RWPE2 (cell line): ENCODE measurements around the gene LIMCH1.

Experiments used
- ATAC-seq: fragments of 200-7000 bp; cut with Tn5 transposase; 3 replicates; pipeline ENCODE4 v1.9.1; 2021; ENCODE audit warnings: low read depth
- DNase-seq: peaks from one replicate; pipeline ENCODE4 v3.0.0-alpha.2; 2020; ENCODE audit warnings: low spot score
- H3K27ac ChIP-seq: fragments of 450-650 bp; 2 replicates; pipeline ENCODE4 v1.5.1; 2017; ENCODE audit warnings: mild to moderate bottlenecking; ENCODE audit not compliant: poor library complexity, severe bottlenecking
- H3K27me3 ChIP-seq: fragments of 250-450 bp; sonication (Bioruptor Pico); 2 replicates; pipeline ENCODE4 v1.5.1; 2021; ENCODE audit warnings: mild to moderate bottlenecking, moderate library complexity; ENCODE audit not compliant: insufficient read depth, poor library complexity, severe bottlenecking
- H3K36me3 ChIP-seq: fragments of 250-450 bp; sonication (Bioruptor Pico); 2 replicates; pipeline ENCODE4 v1.5.1; 2020; ENCODE audit warnings: low read depth, mild to moderate bottlenecking, moderate library complexity
- H3K4me1 ChIP-seq: fragments of 250-450 bp; sonication (Bioruptor Pico); 2 replicates; pipeline ENCODE4 v1.5.1; 2021; ENCODE audit warnings: mild to moderate bottlenecking, moderate library complexity; ENCODE audit not compliant: insufficient read depth, poor library complexity, severe bottlenecking
- H3K4me3 ChIP-seq: fragments of 250-450 bp; sonication (Bioruptor Pico); 2 replicates; pipeline ENCODE4 v1.5.1; 2021; ENCODE audit warnings: mild to moderate bottlenecking, moderate library complexity; ENCODE audit not compliant: severe bottlenecking
- H3K9me3 ChIP-seq: fragments of 250-450 bp; sonication (Bioruptor Pico); 2 replicates; pipeline ENCODE4 v1.5.1; 2021; ENCODE audit warnings: mild to moderate bottlenecking, moderate library complexity; ENCODE audit not compliant: severe bottlenecking
- TF ChIP-seq, protein P1 (sequence below): fragments of 450-650 bp; IDR thresholded peaks from one replicate; pipeline ENCODE4 v1.5.1; 2017; ENCODE audit warnings: mild to moderate bottlenecking, moderate library complexity; ENCODE audit not compliant: poor library complexity, severe bottlenecking

Gene LIMCH1

GRCh38 chr4:41657561-41657960 is 119.6 kb downstream of the LIMCH1 start:
- no peaks in the 10 kb centered on the region for H3K27me3 ChIP-seq
- H3K4me1 ChIP-seq: no peaks in the 10 kb centered on the region
- peaks cover 41% of the 10 kb centered on the region for H3K36me3 ChIP-seq
- ATAC-seq: no peak
- no peak for DNase-seq
- H3K4me3 ChIP-seq: no peak overlapping the region
- no peaks in the 10 kb centered on the region for H3K9me3 ChIP-seq
- H3K27ac ChIP-seq: no peak overlapping the region
- TF ChIP-seq, protein P1, sequence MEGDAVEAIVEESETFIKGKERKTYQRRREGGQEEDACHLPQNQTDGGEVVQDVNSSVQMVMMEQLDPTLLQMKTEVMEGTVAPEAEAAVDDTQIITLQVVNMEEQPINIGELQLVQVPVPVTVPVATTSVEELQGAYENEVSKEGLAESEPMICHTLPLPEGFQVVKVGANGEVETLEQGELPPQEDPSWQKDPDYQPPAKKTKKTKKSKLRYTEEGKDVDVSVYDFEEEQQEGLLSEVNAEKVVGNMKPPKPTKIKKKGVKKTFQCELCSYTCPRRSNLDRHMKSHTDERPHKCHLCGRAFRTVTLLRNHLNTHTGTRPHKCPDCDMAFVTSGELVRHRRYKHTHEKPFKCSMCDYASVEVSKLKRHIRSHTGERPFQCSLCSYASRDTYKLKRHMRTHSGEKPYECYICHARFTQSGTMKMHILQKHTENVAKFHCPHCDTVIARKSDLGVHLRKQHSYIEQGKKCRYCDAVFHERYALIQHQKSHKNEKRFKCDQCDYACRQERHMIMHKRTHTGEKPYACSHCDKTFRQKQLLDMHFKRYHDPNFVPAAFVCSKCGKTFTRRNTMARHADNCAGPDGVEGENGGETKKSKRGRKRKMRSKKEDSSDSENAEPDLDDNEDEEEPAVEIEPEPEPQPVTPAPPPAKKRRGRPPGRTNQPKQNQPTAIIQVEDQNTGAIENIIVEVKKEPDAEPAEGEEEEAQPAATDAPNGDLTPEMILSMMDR: no peak

GRCh38 chr4:41658163-41658562 is 120.2 kb downstream of the LIMCH1 start:
- no peak for DNase-seq
- Histone ChIP-seq H3K36me3 (peaks cover 44% of the 10 kb centered on the region), H3K27ac (no peak overlapping the region), H3K4me1 (no peaks in the 10 kb centered on the region), H3K9me3 (no peaks in the 10 kb centered on the region), H3K27me3 (no peaks in the 10 kb centered on the region), H3K4me3 (no peak overlapping the region)
- TF ChIP-seq, protein P1: no peak
- ATAC-seq: peak; percentile 49; the same call in 2 of the 3 replicates

DNA sequence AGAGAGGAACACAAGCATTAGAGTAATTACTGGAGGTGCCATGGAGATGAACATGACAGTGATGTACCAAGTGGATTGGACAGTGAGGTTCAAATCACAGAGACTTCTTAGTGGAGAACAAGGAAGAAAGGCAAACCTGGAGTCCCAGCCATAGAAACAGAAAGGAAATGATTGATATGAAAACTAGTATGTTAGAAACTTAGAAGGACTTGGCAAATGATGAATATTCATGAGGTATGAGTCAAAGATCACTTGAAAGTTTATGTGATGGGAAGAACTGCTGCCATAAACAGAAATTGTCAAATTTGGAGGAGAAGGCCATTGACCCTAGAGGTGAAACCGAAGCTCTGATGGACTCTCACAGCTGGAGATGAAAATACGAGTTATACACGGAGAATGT is 122.4 kb downstream of the LIMCH1 start:
- no peak for DNase-seq
- H3K4me1 ChIP-seq: no peaks in the 10 kb centered on the region
- H3K9me3 ChIP-seq: no peaks in the 10 kb centered on the region
- peaks cover 38% of the 10 kb centered on the region for H3K36me3 ChIP-seq
- peak overlapping the region; percentile 1 for H3K27ac ChIP-seq
- no peak overlapping the region for H3K4me3 ChIP-seq
- TF ChIP-seq, protein P1: no peak
- no peaks in the 10 kb centered on the region for H3K27me3 ChIP-seq
- no peak for ATAC-seq

DNA sequence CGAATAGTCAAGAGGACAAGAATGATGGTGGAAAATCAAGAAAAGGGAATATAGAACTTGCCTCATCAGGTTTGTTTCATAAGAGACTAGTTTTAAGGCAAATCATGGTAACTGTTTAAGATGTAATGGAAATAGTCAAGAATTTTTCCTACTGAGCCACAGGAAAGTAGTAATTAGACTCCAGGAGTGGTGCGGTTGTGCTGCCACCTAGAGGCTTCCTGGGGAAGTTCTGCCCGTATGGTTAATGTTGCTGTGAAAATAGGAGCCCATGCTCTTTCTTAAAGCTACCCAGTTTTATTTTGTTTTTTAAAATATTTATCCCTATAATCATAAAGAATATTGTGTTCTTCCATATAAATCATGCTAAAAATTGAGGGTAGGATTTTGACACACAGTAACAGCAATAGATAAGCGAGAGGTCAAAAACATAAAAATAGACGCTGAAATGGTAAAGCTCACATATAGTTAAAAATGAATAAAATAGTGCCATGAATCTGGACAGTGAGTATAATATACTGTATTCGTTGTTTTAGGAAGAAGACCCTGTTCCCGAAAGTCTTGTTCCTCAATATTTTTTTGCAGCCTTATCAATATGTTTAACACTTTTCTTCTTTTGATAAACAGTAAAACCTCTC is 123.6 kb downstream of the LIMCH1 start:
- Histone ChIP-seq H3K36me3 (peaks cover 46% of the 10 kb centered on the region), H3K4me1 (no peaks in the 10 kb centered on the region), H3K27ac (no peak overlapping the region), H3K4me3 (no peak overlapping the region), H3K9me3 (no peaks in the 10 kb centered on the region), H3K27me3 (no peaks in the 10 kb centered on the region)
- ATAC-seq (peak; percentile 73; the same call in 2 of the 3 replicates), DNase-seq (no peak)
- TF ChIP-seq, protein P1: peak; percentile 97

- Histone ChIP-seq H3K36me3 (peaks cover 75% of the 10 kb centered on the region), H3K27me3 (no peaks in the 10 kb centered on the region), H3K27ac (no peak overlapping the region), H3K4me3 (no peak overlapping the region), H3K9me3 (no peaks in the 10 kb centered on the region), H3K4me1 (no peaks in the 10 kb centered on the region)
- no peak for ATAC-seq
- TF ChIP-seq, protein P1: no peak
- no peak for DNase-seq
Measured at GRCh38 chr4:41665636-41666207, 127.8 kb downstream of the LIMCH1 start.
